CD14-positive monocyte (primary cell): Measurements from ENCODE around the gene HMGXB3. TPM values are rescaled to one million over a fixed set of nuclear protein-coding genes. Genes with fewer than 3 reads are reported as not detected.

Experiments
- DNase-seq, 3 donors: peaks; one replicate each; pipeline ENCODE4 v3.0.0-alpha.2; 2011 to 2022
- H2AFZ ChIP-seq: 2 replicates; pipeline ENCODE4 v1.6.0; 2012; ENCODE audit warnings: mild to moderate bottlenecking, low read depth, low read length, inconsistent platforms; ENCODE audit not compliant: insufficient read depth, poor library complexity, severe bottlenecking
- H3K27ac ChIP-seq, 2 donors: 1 replicate in 1 of 2; 2 replicates in 1 of 2; pipeline ENCODE4 v1.5.1; 2012 to 2013; ENCODE audit warnings: low read length in 2 of 2, control low read depth in 1 of 2, inconsistent platforms in 1 of 2, low read depth in 1 of 2, mild to moderate bottlenecking in 1 of 2
- H3K27me3 ChIP-seq, 2 donors: one replicate each; pipeline versions ENCODE4 v1.6.0 to v1.6.1; 2011 to 2013; ENCODE audit warnings: low read length in 2 of 2; ENCODE audit not compliant: control insufficient read depth in 2 of 2, insufficient read depth in 2 of 2
- H3K36me3 ChIP-seq, 2 donors: replicated peaks in 1 of 2; 1 replicate in 1 of 2; 2 replicates in 1 of 2; pipeline versions ENCODE4 v1.5.1 to v1.6.1; 2012 to 2013; ENCODE audit warnings: low read length in 2 of 2, control low read depth in 1 of 2, inconsistent platforms in 1 of 2, mild to moderate bottlenecking in 1 of 2; ENCODE audit not compliant: insufficient read depth in 2 of 2, control insufficient read depth in 1 of 2
- H3K4me1 ChIP-seq, 2 donors: 1 replicate in 1 of 2; 2 replicates in 1 of 2; pipeline versions ENCODE4 v1.5.1 to v1.6.1; 2012 to 2013; ENCODE audit warnings: low read length in 2 of 2, control low read depth in 1 of 2, inconsistent platforms in 1 of 2, mild to moderate bottlenecking in 1 of 2, moderate library complexity in 1 of 2; ENCODE audit not compliant: insufficient read depth in 2 of 2, control insufficient read depth in 1 of 2
- H3K4me2 ChIP-seq: replicated peaks from 2 replicates; pipeline ENCODE3; 2012; ENCODE audit warnings: low read length, moderate library complexity, mild to moderate bottlenecking; ENCODE audit not compliant: poor library complexity, severe bottlenecking; ENCODE audit errors: extremely low read depth
- H3K4me3 ChIP-seq, 3 experiments: fragments of 200-600 bp in 1 of 3; sonication (generic) in 1 of 3; replicated peaks in 1 of 3; 1 replicate in 2 of 3; 2 replicates in 1 of 3; pipeline ENCODE4 v1.5.1; 2011 to 2013; ENCODE audit warnings: low read length in 3 of 3, mild to moderate bottlenecking in 3 of 3, control low read depth in 2 of 3, low read depth in 2 of 3, inconsistent platforms in 1 of 3, moderate library complexity in 1 of 3
- H3K79me2 ChIP-seq: 2 replicates; pipeline ENCODE4 v1.6.0; 2012; ENCODE audit warnings: mild to moderate bottlenecking, control low read depth, inconsistent platforms, low read length, moderate library complexity; ENCODE audit not compliant: insufficient read depth
- H3K9ac ChIP-seq: 2 replicates; pipeline ENCODE4 v1.6.0; 2017; ENCODE audit warnings: low read length, mild to moderate bottlenecking; ENCODE audit not compliant: insufficient read depth, poor library complexity, severe bottlenecking
- H3K9me3 ChIP-seq, 2 donors: replicated peaks in 1 of 2; 1 replicate in 1 of 2; 2 replicates in 1 of 2; pipeline versions ENCODE4 v1.5.1 to v1.6.1; 2012 to 2013; ENCODE audit warnings: low read length in 2 of 2, control low read depth in 1 of 2; ENCODE audit not compliant: control insufficient read depth in 1 of 2, insufficient read depth in 1 of 2
- H4K20me1 ChIP-seq: 2 replicates; pipeline ENCODE4 v1.6.0; 2012; ENCODE audit warnings: mild to moderate bottlenecking, low read length, control low read depth, moderate library complexity; ENCODE audit not compliant: insufficient read depth
- H3K27ac Mint-ChIP-seq, 7 donors: one replicate each; pipeline ENCODE4 v1.8.0; 2020; ENCODE audit warnings: mild to moderate bottlenecking in 7 of 7, mixed read lengths in 7 of 7, moderate library complexity in 6 of 7, inconsistent platforms in 2 of 7
- H3K27me3 Mint-ChIP-seq, 3 donors: one replicate each; pipeline ENCODE4 v1.8.0; 2021 to 2022; ENCODE audit warnings: low read depth in 3 of 3, mild to moderate bottlenecking in 3 of 3, mixed read lengths in 3 of 3, moderate library complexity in 3 of 3, inconsistent platforms in 1 of 3
- H3K36me3 Mint-ChIP-seq, 2 donors: one replicate each; pipeline ENCODE4 v1.8.0; 2020; ENCODE audit warnings: mixed read lengths in 2 of 2, inconsistent platforms in 1 of 2, mild to moderate bottlenecking in 1 of 2
- H3K4me1 Mint-ChIP-seq: one replicate; pipeline ENCODE4 v1.8.0; 2020; ENCODE audit warnings: mild to moderate bottlenecking, mixed read lengths
- H3K4me3 Mint-ChIP-seq, 2 donors: one replicate each; pipeline ENCODE4 v1.8.0; 2020; ENCODE audit warnings: mild to moderate bottlenecking in 2 of 2, mixed read lengths in 2 of 2, moderate library complexity in 1 of 2
- H3K9me3 Mint-ChIP-seq, 7 donors: one replicate each; pipeline ENCODE4 v1.8.0; 2020 to 2022; ENCODE audit warnings: mixed read lengths in 7 of 7, mild to moderate bottlenecking in 6 of 7, moderate library complexity in 6 of 7, inconsistent platforms in 2 of 7
- WGBS: methylation state at CpG from one replicate; pipeline ENCODE4 v1.1.5; 2013; ENCODE audit warnings: missing lambda C conversion rate; ENCODE audit not compliant: insufficient coverage; 5-methylcytosine and 5-hydroxymethylcytosine counted together
- intact Hi-C, 2 donors: fragments of 100-400 bp; cut with micrococcal nuclease; formaldehyde crosslinking; loops; one replicate each; pipeline versions ENCODE4 v1.15.0 to v1.15.1; 2023
- polyA plus RNA-seq, 3 donors: library from polyadenylated mRNA; depleted of rRNA in 1 of 3; unstranded in 2 of 3; stranded (reverse) in 1 of 3; fragments of 300-500 nt in 2 of 3; fragments of >200 nt in 1 of 3; fragmentation: Illumina TruSeq in 2 of 3; gene quantifications; 1 replicate in 2 of 3; 2 replicates in 1 of 3; pipeline ENCODE4 v1.2.3, GENCODE V29; 2012 to 2021
- TF ChIP-seq, protein P1 (sequence below): fragments of 200-600 bp; IDR thresholded peaks from one replicate; pipeline ENCODE4 v1.8.0; 2022; ENCODE audit warnings: antibody characterized with exemption, mild to moderate bottlenecking

HMGXB3 gene
- polyA plus RNA-seq, 3 donors = 3.1 to 22.9 (median 6.2) TPM

DNA sequence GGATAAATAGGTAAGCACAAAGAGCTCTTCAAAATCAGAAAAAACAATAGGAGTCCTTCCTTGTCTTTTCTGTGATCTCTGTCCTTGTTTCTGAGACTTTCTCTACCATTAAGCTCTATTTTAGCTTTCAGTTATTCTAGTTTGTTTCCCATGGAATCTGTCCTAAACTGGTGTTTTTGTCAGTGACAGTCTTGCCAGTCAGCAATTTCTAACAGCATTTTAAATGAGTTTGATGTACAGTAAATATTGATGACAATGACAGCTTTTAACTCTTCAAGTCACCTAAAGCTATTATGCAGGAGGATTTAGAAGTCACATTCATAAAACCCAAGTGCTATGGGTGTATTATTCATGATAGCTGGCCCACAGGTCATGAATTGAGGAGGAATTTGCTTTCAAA, 18.0 kb upstream of the HMGXB3 start:
- Mint-ChIP-seq H3K9me3 (no peaks in the 10 kb centered on the region), H3K4me3 (no peak overlapping the region), H3K27ac (no peak overlapping the region), H3K4me1 (no peaks in the 10 kb centered on the region), H3K27me3 (no peaks in the 10 kb centered on the region), H3K36me3 (peaks cover 45 to 51% of the 10 kb centered on the region in 2 donors)
- no peaks in the 10 kb centered on the region for H3K79me2 ChIP-seq
- H3K27me3 ChIP-seq = no peaks in the 10 kb centered on the region
- H3K9ac ChIP-seq = no peak overlapping the region
- intact Hi-C loops = no loop called here
- no peak for DNase-seq
- no peak overlapping the region for H2AFZ ChIP-seq
- H3K4me3 ChIP-seq = no peak overlapping the region
- no peak overlapping the region for H3K27ac ChIP-seq
- TF ChIP-seq, protein P1, sequence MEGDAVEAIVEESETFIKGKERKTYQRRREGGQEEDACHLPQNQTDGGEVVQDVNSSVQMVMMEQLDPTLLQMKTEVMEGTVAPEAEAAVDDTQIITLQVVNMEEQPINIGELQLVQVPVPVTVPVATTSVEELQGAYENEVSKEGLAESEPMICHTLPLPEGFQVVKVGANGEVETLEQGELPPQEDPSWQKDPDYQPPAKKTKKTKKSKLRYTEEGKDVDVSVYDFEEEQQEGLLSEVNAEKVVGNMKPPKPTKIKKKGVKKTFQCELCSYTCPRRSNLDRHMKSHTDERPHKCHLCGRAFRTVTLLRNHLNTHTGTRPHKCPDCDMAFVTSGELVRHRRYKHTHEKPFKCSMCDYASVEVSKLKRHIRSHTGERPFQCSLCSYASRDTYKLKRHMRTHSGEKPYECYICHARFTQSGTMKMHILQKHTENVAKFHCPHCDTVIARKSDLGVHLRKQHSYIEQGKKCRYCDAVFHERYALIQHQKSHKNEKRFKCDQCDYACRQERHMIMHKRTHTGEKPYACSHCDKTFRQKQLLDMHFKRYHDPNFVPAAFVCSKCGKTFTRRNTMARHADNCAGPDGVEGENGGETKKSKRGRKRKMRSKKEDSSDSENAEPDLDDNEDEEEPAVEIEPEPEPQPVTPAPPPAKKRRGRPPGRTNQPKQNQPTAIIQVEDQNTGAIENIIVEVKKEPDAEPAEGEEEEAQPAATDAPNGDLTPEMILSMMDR = no peak
- H4K20me1 ChIP-seq = no peaks in the 10 kb centered on the region
- no peaks in the 10 kb centered on the region for H3K4me1 ChIP-seq
- H3K9me3 ChIP-seq = no peaks in the 10 kb centered on the region
- H3K36me3 ChIP-seq = peaks cover 31 to 58% of the 10 kb centered on the region in 2 donors
- H3K4me2 ChIP-seq = no peak overlapping the region

DNA sequence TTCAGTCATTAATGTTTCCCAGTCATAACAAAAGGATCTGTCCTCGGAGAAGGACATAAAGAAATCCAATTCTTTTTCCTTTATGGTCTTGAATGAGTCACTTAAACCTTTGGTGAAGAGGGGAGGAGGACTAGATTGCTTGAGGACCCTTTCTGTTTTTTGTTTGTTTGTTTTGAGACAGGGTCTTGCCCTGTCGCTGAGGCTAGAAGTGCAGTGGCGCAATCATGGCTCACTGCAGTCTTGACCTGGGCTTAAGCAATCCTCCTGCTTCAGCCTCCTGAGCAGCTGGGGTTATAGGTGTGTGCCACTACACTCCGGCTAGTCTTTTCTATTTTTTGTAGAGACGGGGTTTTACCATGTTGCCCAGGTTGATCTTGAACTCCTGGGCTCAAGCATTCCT, 12.4 kb upstream of the HMGXB3 start:
- Histone ChIP-seq H3K9ac (no peak overlapping the region), H2AFZ (no peak overlapping the region), H3K4me1 (no peaks in the 10 kb centered on the region), H3K27ac (no peak overlapping the region), H3K4me2 (no peak overlapping the region), H3K4me3 (no peak overlapping the region), H3K9me3 (no peaks in the 10 kb centered on the region), H3K27me3 (no peaks in the 10 kb centered on the region), H3K79me2 (no peaks in the 10 kb centered on the region), H4K20me1 (no peaks in the 10 kb centered on the region), H3K36me3 (peaks cover 2 to 9% of the 10 kb centered on the region in 2 donors)
- Mint-ChIP-seq H3K27me3 (no peaks in the 10 kb centered on the region), H3K4me1 (no peaks in the 10 kb centered on the region), H3K27ac (no peak overlapping the region), H3K4me3 (no peak overlapping the region), H3K9me3 (no peaks in the 10 kb centered on the region), H3K36me3 (peaks cover 7% of the 10 kb centered on the region in 2 donors)
- 94% methylated on average over 2 of the region's 5 CpGs for WGBS
- DNase-seq = no peak
- intact Hi-C loops = no loop called here
- TF ChIP-seq, protein P1 = no peak
